K562 (cell line): ENCODE results near the gene ALDH16A1. TPM values are rescaled to one million over a fixed set of nuclear protein-coding genes. Genes with fewer than 3 reads are reported as not detected.

Experiments used
- ATAC-seq: fragments of 200-7000 bp; cut with Tn5 transposase; 3 replicates; pipeline ENCODE4 v1.9.1; 2020; ENCODE audit warnings: moderate library complexity
- BruUV-seq: library from RNA; stranded (reverse); fragments of 400-500 nt; replicated peaks from 2 replicates; lab custom pipeline; 2021; lab: Mats Ljungman, UMichigan
- CTCF ChIA-PET: fragments of 300-600 bp; formaldehyde crosslinking; extraction: SDS; loops from one replicate; lab custom pipeline; 2021; ENCODE audit warnings: low intra/inter-chr PET ratio; lab: Yijun Ruan, JAX
- POLR2A ChIA-PET: fragments of 300-600, 350-650 bp; sonication (Branson Sonifier 250); formaldehyde crosslinking; extraction: SDS; loops from one replicate; lab custom pipeline; 2021; ENCODE audit warnings: antibody characterized with exemption, inconsistent platforms; lab: Yijun Ruan, JAX
- DNase-seq, 4 experiments: peaks; one replicate each; pipeline versions ENCODE4 v3.0.0 to v3.0.0-alpha.2; 2011 to 2018; ENCODE audit warnings: low spot score in 3 of 4, mixed read lengths in 3 of 4; ENCODE audit errors: extremely low read depth in 1 of 4
- FAIRE-seq: peaks from 2 replicates; lab custom pipeline; 2011; peaks lifted over from hg19 to GRCh38; lab: Jason Lieb, UNC
- H2AFZ ChIP-seq: 2 replicates; pipeline ENCODE4 v1.6.0; 2011; ENCODE audit warnings: low read depth, low read length, control low read depth, inconsistent platforms
- H3K27ac ChIP-seq: fragments of 200-600 bp; 3 replicates; pipeline ENCODE4 v1.8.0; 2011; ENCODE audit warnings: low read depth, mild to moderate bottlenecking, control low read depth, inconsistent platforms, low read length, moderate library complexity, mixed read lengths; ENCODE audit errors: extremely low read depth
- H3K27me3 ChIP-seq, 2 experiments: fragments of 300-600 bp in 1 of 2; 2 replicates in 1 of 2; 3 replicates in 1 of 2; pipeline versions ENCODE4 v1.6.0 to v1.8.0; 2011; ENCODE audit warnings: inconsistent platforms in 2 of 2, low read length in 2 of 2, mild to moderate bottlenecking in 1 of 2, mixed read lengths in 1 of 2, moderate library complexity in 1 of 2; ENCODE audit not compliant: control insufficient read depth in 2 of 2, insufficient read depth in 2 of 2
- H3K36me3 ChIP-seq: fragments of 300-600 bp; 3 replicates; pipeline ENCODE4 v1.8.0; 2011; ENCODE audit warnings: mild to moderate bottlenecking, low read length, inconsistent platforms; ENCODE audit not compliant: control insufficient read depth, insufficient read depth
- H3K4me1 ChIP-seq, 2 experiments: fragments of 200-600 bp in 1 of 2; replicated peaks in 1 of 2; 2 replicates in 1 of 2; 3 replicates in 1 of 2; pipeline versions ENCODE4 v1.5.1 to v1.8.0; 2011; ENCODE audit warnings: inconsistent platforms in 2 of 2, low read length in 2 of 2, mild to moderate bottlenecking in 1 of 2, mixed read lengths in 1 of 2, moderate library complexity in 1 of 2; ENCODE audit not compliant: control insufficient read depth in 2 of 2, insufficient read depth in 2 of 2
- H3K4me2 ChIP-seq: 2 replicates; pipeline ENCODE4 v1.6.1; 2011; ENCODE audit warnings: low read length, control low read depth, inconsistent platforms, mixed read lengths; ENCODE audit not compliant: insufficient read depth
- H3K4me3 ChIP-seq: fragments of 200-600 bp; sonication (generic), shearing (Covaris generic); 2 replicates; pipeline ENCODE4 v1.5.1; 2016; ENCODE audit warnings: control low read depth, inconsistent platforms
- H3K79me2 ChIP-seq: fragments of 200-600 bp; 3 replicates; pipeline ENCODE4 v1.8.0; 2011; ENCODE audit warnings: low read length, inconsistent platforms; ENCODE audit not compliant: control insufficient read depth, insufficient read depth
- H3K9ac ChIP-seq, 2 experiments: 2 replicates each; pipeline versions ENCODE4 v1.6.0 to v1.6.1; 2011; ENCODE audit warnings: low read depth in 2 of 2, low read length in 2 of 2, control low read depth in 1 of 2, inconsistent platforms in 1 of 2, mild to moderate bottlenecking in 1 of 2, mixed read lengths in 1 of 2; ENCODE audit not compliant: insufficient read depth in 1 of 2
- H3K9me1 ChIP-seq: one replicate; pipeline ENCODE4 v1.6.0; 2011; ENCODE audit warnings: inconsistent platforms, mild to moderate bottlenecking, low read length, moderate library complexity; ENCODE audit not compliant: control insufficient read depth, insufficient read depth
- H3K9me3 ChIP-seq: replicated peaks from 2 replicates; pipeline ENCODE4 v1.5.1; 2011; ENCODE audit warnings: low read depth, low read length, inconsistent platforms; ENCODE audit not compliant: control insufficient read depth, insufficient read depth
- H4K20me1 ChIP-seq: replicated peaks from 2 replicates; pipeline ENCODE4 v1.6.1; 2011; ENCODE audit warnings: low read length, inconsistent platforms, mixed read lengths; ENCODE audit not compliant: control insufficient read depth, insufficient read depth
- PHF21A ChIP-seq: fragments of 450-650 bp; IDR thresholded peaks from 2 replicates; pipeline ENCODE4 v1.6.1; 2017; ENCODE audit warnings: low read depth, borderline replicate concordance
- SIN3A ChIP-seq, 2 experiments: fragments of 150-350 bp in 1 of 2; IDR thresholded peaks; 2 replicates each; pipeline ENCODE4 v1.6.1; 2011 to 2016; ENCODE audit warnings: borderline replicate concordance in 2 of 2, low read depth in 2 of 2, low read length in 2 of 2, mild to moderate bottlenecking in 2 of 2, moderate library complexity in 2 of 2; ENCODE audit not compliant: control insufficient read depth in 1 of 2
- XRCC5 ChIP-seq: fragments of 200-400 bp; formaldehyde crosslinking; IDR thresholded peaks from 2 replicates; pipeline ENCODE4 v1.6.1; 2017; ENCODE audit warnings: low read depth, mild to moderate bottlenecking, low read length
- ZNF212 ChIP-seq: fragments of 450-650 bp; formaldehyde crosslinking; IDR thresholded peaks from 2 replicates; pipeline ENCODE4 v1.4.0; 2020; ENCODE audit warnings: mild to moderate bottlenecking
- ZNF696 ChIP-seq: fragments of 250-450 bp; sonication (Bioruptor Pico); conservative IDR thresholded peaks from 2 replicates; pipeline ENCODE4 v1.4.0; 2020; ENCODE audit warnings: mild to moderate bottlenecking, moderate library complexity
- ZNF707 ChIP-seq: fragments of 250-450 bp; sonication (Bioruptor Pico); conservative IDR thresholded peaks from 2 replicates; pipeline ENCODE4 v1.8.0; 2022; ENCODE audit warnings: inconsistent platforms, mild to moderate bottlenecking, moderate library complexity
- WGBS: fragments of 100-300 bp; shearing (Covaris generic); methylation state at CpG from one replicate; pipeline ENCODE4 v1.1.6; 2016; ENCODE audit warnings: low coverage, mixed read lengths; ENCODE audit not compliant: insufficient coverage; ENCODE audit errors: missing lambda C conversion rate; 5-methylcytosine and 5-hydroxymethylcytosine counted together
- in situ Hi-C: fragments of 300-500 bp; cut with MboI; formaldehyde crosslinking; loops from 4 replicates; pipeline ENCODE4 v1.15.0; 2018; ENCODE audit warnings: inconsistent platforms, mixed read lengths
- intact Hi-C: fragments of 100-400 bp; cut with micrococcal nuclease; formaldehyde crosslinking; loops from 2 replicates; pipeline ENCODE4 v1.14.2; 2022
- polyA plus RNA-seq, 8 experiments: library from polyadenylated mRNA; depleted of rRNA in 4 of 8; stranded (reverse) in 5 of 8; unstranded in 3 of 8; fragments of >200 nt; fragmentation: Nextera tagmentation in 2 of 8; fragmentation: Illumina TruSeq in 1 of 8; extraction: Ambion mirVana in 2 of 8; extraction: Trizol in 1 of 8; gene quantifications; 2 replicates each; pipeline versions ENCODE4 v1.2.1 to v1.2.3, GENCODE V29; 2011 to 2014; ENCODE audit warnings: inconsistent platforms in 1 of 8, missing spikeins in 1 of 8
- total RNA-seq, 7 experiments: library from RNA; depleted of rRNA in 6 of 7; stranded (reverse); fragments of >200 nt in 6 of 7; fragmentation: Illumina TruSeq in 2 of 7; extraction: Trizol in 2 of 7; gene quantifications; 2 replicates each; pipeline versions ENCODE4 v1.2.1 to v1.2.3, GENCODE V29; 2011 to 2021; ENCODE audit warnings: low replicate concordance in 1 of 7
- TF ChIP-seq, protein P1 (sequence below): fragments of 250-450 bp; sonication (Bioruptor Pico); IDR thresholded peaks from 2 replicates; pipeline ENCODE4 v1.8.0; 2022; ENCODE audit warnings: moderate library complexity, mild to moderate bottlenecking, inconsistent platforms

ALDH16A1 gene
- total and polyA plus RNA-seq, 9 of the 15 experiments (the other 6 are each of a cell fraction or from before 2014, with no cell fraction given), result 2.2 to 52.2 (median 7.6) TPM

DNA sequence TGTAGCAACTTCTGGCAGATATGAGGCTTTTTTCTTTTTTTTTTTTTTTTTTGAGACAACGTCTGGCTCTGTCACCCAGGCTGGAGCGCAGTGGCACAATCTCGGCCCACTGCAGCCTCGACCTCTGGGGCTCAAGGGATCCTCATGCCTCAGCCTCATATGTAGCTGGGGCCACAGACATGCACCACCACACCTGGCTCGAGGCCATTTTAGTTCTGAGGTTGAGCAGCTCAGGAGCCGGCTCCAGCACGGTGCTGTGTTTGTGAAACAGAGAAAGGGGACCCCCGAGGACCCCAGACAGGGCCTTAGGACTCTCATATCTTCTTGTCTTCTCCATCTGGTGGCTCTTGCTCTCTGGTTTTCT, 17.6 kb downstream of the ALDH16A1 start:
- Histone ChIP-seq H3K27me3 (no peaks in the 10 kb centered on the region), H4K20me1 (peaks cover 5% of the 10 kb centered on the region; the same call in 1 of the 2 replicates), H3K9me3 (no peaks in the 10 kb centered on the region), H3K79me2 (no peaks in the 10 kb centered on the region), H3K36me3 (peaks cover 26% of the 10 kb centered on the region; the same call in 2 of the 3 replicates), H3K9me1 (no peaks in the 10 kb centered on the region), H3K4me1 (peaks cover 16 to 53% of the 10 kb centered on the region in 2 experiments), H3K27ac (no peak overlapping the region), H3K4me3 (no peak overlapping the region), H3K4me2 (no peak overlapping the region), H3K9ac (no peak overlapping the region), H2AFZ (no peak overlapping the region)
- no TSS peak for BruUV-seq
- FAIRE-seq, result no peak
- intact Hi-C loops (loop anchor here (1.0 kb wide), 1 partner anchor 78 kb away; no protein-coding TSS in a partner anchor), in situ Hi-C loops (no loop called here)
- no peak for TF ChIP-seq SIN3A (IDR thresholded peaks at IDR 0.05; ENCODE audit: borderline replicate concordance in 2 of 2, control insufficient read depth in 1 of 2, low read depth in 2 of 2, low read length in 2 of 2)
- no peak for TF ChIP-seq ZNF212 (CRISPR knock-in tag)
- TF ChIP-seq XRCC5, result no peak
- no peak for TF ChIP-seq ZNF707 (CRISPR knock-in tag)
- no peak for TF ChIP-seq PHF21A
- no peak for TF ChIP-seq ZNF696 (CRISPR knock-in tag)
- TF ChIP-seq, protein P1, sequence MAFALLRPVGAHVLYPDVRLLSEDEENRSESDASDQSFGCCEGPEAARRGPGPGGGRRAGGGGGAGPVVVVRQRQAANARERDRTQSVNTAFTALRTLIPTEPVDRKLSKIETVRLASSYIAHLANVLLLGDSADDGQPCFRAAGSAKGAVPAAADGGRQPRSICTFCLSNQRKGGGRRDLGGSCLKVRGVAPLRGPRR (CRISPR knock-in tag), result no peak
- no peak for ATAC-seq
- WGBS, result 73% methylated on average over 5 of the region's 8 CpGs
- no peak for DNase-seq
- POLR2A ChIA-PET, result no interaction called here
- CTCF ChIA-PET, result no interaction called here
